ENCODE measurements around the gene SOX10. TPM values are rescaled to one million over a fixed set of nuclear protein-coding genes. Genes with fewer than 3 reads are reported as not detected.
A peak's percentile ranks its signal among the peaks of the same experiment; 100 is the strongest.

Gene SOX10
- total RNA-seq, 1 experiment from 2014 or later, result not detected

GRCh38 chr22:37954686-37955085 is 29.7 kb downstream of the SOX10 start:
- BruUV-seq (replicated peaks), result no TSS peak
- H3K4me3 ChIP-seq (ENCODE audit: low read depth, low read length), result peak overlapping the region; percentile 69
- no peaks in the 10 kb centered on the region for H3K27me3 ChIP-seq (replicated peaks; ENCODE audit: control insufficient read depth, insufficient read depth, low read length)
- peak overlapping the region; percentile 80 for H3K4me3 Mint-ChIP-seq (ENCODE audit: unreplicated experiment)
- H3K27ac Mint-ChIP-seq (ENCODE audit: unreplicated experiment), result peak overlapping the region; percentile 90
- no peak for DNase-seq
- peaks cover 10% of the 10 kb centered on the region for H3K4me1 Mint-ChIP-seq (ENCODE audit: low read depth, unreplicated experiment)
- peaks cover 5% of the 10 kb centered on the region; the same call in 1 of the 2 replicates for H3K4me1 ChIP-seq
- intact Hi-C loops (cut with micrococcal nuclease; ENCODE audit: unreplicated experiment), result loop anchor here (5.0 to 10.0 kb wide), 2 partner anchors 67 to 150 kb away; partner anchors contain the start of gene GCAT
- ChIA-PET POLR2A (interaction anchor here (0.7 kb wide), 1 partner anchor 147 kb away, joined by 4 read pairs; the partner anchor contains the start of gene GCAT), CTCF (interaction anchor here (0.6 to 1.2 kb wide), 3 partner anchors 9 to 91 kb away, joined by 3 to 6 read pairs (median 3); no protein-coding TSS in a partner anchor)
- H3K27me3 Mint-ChIP-seq (ENCODE audit: insufficient read depth, unreplicated experiment), result no peaks in the 10 kb centered on the region
- no peaks in the 10 kb centered on the region for H3K9me3 ChIP-seq
- TF ChIP-seq, protein P1, sequence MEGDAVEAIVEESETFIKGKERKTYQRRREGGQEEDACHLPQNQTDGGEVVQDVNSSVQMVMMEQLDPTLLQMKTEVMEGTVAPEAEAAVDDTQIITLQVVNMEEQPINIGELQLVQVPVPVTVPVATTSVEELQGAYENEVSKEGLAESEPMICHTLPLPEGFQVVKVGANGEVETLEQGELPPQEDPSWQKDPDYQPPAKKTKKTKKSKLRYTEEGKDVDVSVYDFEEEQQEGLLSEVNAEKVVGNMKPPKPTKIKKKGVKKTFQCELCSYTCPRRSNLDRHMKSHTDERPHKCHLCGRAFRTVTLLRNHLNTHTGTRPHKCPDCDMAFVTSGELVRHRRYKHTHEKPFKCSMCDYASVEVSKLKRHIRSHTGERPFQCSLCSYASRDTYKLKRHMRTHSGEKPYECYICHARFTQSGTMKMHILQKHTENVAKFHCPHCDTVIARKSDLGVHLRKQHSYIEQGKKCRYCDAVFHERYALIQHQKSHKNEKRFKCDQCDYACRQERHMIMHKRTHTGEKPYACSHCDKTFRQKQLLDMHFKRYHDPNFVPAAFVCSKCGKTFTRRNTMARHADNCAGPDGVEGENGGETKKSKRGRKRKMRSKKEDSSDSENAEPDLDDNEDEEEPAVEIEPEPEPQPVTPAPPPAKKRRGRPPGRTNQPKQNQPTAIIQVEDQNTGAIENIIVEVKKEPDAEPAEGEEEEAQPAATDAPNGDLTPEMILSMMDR (IDR thresholded peaks at IDR 0.05; ENCODE audit: insufficient read depth in 1 of 2, low read depth in 1 of 2, low read length in 1 of 2, severe bottlenecking in 1 of 2, unreplicated experiment in 1 of 2), result no peak
- H3K36me3 ChIP-seq (ENCODE audit: control insufficient read depth, insufficient read depth, low read length), result no peaks in the 10 kb centered on the region; the same call in 1 of the 2 replicates
- H3K36me3 Mint-ChIP-seq (ENCODE audit: insufficient read depth, unreplicated experiment), result peaks cover 18% of the 10 kb centered on the region
- no peaks in the 10 kb centered on the region for H3K9me3 Mint-ChIP-seq (ENCODE audit: unreplicated experiment)

DNA sequence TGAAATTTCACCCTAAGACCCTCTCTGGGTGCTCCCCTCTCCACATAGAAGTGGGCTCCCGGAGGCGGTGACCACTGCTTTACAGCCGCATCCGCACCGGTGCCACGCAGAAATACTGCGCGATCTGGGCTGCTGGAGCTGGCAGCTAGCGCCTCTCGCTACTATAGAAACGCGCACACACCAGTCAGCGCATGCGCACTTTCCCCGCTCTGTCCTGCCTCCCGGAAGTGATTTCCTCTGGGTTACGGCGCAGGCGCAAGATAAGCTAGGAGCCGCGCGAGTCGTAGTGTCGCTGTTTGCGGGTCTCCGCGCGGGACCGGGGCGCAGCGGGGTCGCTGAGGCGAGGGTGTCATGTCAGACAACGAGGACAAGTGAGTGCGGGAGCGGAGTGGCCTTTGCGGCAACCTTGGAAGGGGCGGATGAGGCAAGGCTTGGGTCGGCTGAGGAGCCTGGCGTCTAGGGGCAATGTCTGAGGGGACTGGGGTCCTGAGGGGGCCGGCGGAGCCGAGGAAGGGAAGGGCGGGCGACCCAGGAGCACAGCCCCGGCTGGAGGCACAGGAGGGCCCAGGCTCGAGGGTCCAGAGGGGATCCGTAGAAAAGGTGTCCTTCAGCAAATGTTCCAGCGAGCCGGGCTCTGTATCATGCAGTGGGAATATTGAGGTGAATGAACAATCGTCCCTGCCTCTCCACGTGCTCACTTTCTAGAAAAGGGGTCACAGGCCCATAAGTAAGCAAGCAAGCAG is 30.7 kb downstream of the SOX10 start, which contains the start of the genes C22orf23 and POLR2F:
Gene C22orf23, minus strand, starts transcription at position 165 of the 743 bp plus-strand sequence. CDS start 452 bp downstream, outside the sequence.
Gene POLR2F, plus strand, starts transcription at position 263 of the 743 bp plus-strand sequence. Its CDS starts 89 bp downstream, at position 352.
- POLR2A ChIA-PET, result interaction anchor here (0.6 to 1.6 kb wide), 6 partner anchors 12 to 471 kb away, joined by 3 to 7 read pairs (median 3); partner anchors contain the start of genes GCAT and MICALL1
- no peaks in the 10 kb centered on the region for H3K27me3 ChIP-seq (replicated peaks; ENCODE audit: control insufficient read depth, insufficient read depth, low read length)
- BruUV-seq (replicated peaks), result TSS peak; percentile 54

More for the DNA sequence above, 30.7 kb downstream of the SOX10 start, which contains the start of the genes C22orf23 and POLR2F:
- Histone ChIP-seq H3K36me3 (ENCODE audit: control insufficient read depth, insufficient read depth, low read length) (no peaks in the 10 kb centered on the region), H3K4me3 (ENCODE audit: low read depth, low read length) (peak within 1 kb of the TSS; percentile 69), H3K9me3 (no peaks in the 10 kb centered on the region), H3K4me1 (peaks cover 5% of the 10 kb centered on the region; the same call in 1 of the 2 replicates)
- no peaks in the 10 kb centered on the region for H3K9me3 Mint-ChIP-seq (ENCODE audit: unreplicated experiment)
- peaks cover 10% of the 10 kb centered on the region for H3K4me1 Mint-ChIP-seq (ENCODE audit: low read depth, unreplicated experiment)
- peak within 1 kb of the TSS; percentile 80 for H3K4me3 Mint-ChIP-seq (ENCODE audit: unreplicated experiment)
- TF ChIP-seq, protein P1 (IDR thresholded peaks at IDR 0.05; ENCODE audit: insufficient read depth in 1 of 2, low read depth in 1 of 2, low read length in 1 of 2, severe bottlenecking in 1 of 2, unreplicated experiment in 1 of 2), result peak in 1 of 2 experiments; percentile 4
- H3K36me3 Mint-ChIP-seq (ENCODE audit: insufficient read depth, unreplicated experiment), result peaks cover 9% of the 10 kb centered on the region
- H3K27ac Mint-ChIP-seq (ENCODE audit: unreplicated experiment), result peak within 1 kb of the TSS; percentile 90
- CTCF ChIA-PET, result interaction anchor here (0.6 to 1.2 kb wide), 4 partner anchors 47 to 189 kb away, joined by 4 to 6 read pairs (median 6); partner anchors contain the start of gene MICALL1
- peak; percentile 93 for DNase-seq
- intact Hi-C loops (cut with micrococcal nuclease; ENCODE audit: unreplicated experiment), result loop anchor here (5.0 to 10.0 kb wide), 2 partner anchors 66 to 149 kb away; partner anchors contain the start of gene GCAT
- H3K27me3 Mint-ChIP-seq (ENCODE audit: insufficient read depth, unreplicated experiment), result no peaks in the 10 kb centered on the region

All from Caco-2 (cell line).